Osteoblast (primary cell): ENCODE results near the gene SBK2. TPM values are rescaled to one million over a fixed set of nuclear protein-coding genes. Genes with fewer than 3 reads are reported as not detected.

Source experiments
- DNase-seq: peaks from one replicate; pipeline ENCODE4 v3.0.0; 2011; ENCODE audit warnings: low spot score, mixed read lengths; ENCODE audit not compliant: insufficient read length; ENCODE audit errors: missing footprints
- H2AFZ ChIP-seq: 2 replicates; pipeline ENCODE4 v1.6.0; 2011; ENCODE audit warnings: mild to moderate bottlenecking, low read length
- H3K27ac ChIP-seq: 2 replicates; pipeline ENCODE4 v1.5.1; 2011; ENCODE audit warnings: mild to moderate bottlenecking, low read depth, low read length, moderate library complexity
- H3K27me3 ChIP-seq: 2 replicates; pipeline ENCODE4 v1.6.0; 2012; ENCODE audit warnings: mild to moderate bottlenecking, control low read depth, inconsistent platforms, low read length, moderate library complexity; ENCODE audit not compliant: insufficient read depth
- H3K36me3 ChIP-seq: 2 replicates; pipeline ENCODE4 v1.5.1; 2011; ENCODE audit warnings: mild to moderate bottlenecking, low read length, control low read depth, moderate library complexity; ENCODE audit not compliant: insufficient read depth
- H3K4me1 ChIP-seq: 2 replicates; pipeline ENCODE4 v1.5.1; 2011; ENCODE audit warnings: mild to moderate bottlenecking, low read length, control low read depth, moderate library complexity; ENCODE audit not compliant: insufficient read depth
- H3K4me2 ChIP-seq: 2 replicates; pipeline ENCODE4 v1.6.0; 2011; ENCODE audit warnings: mild to moderate bottlenecking, low read length; ENCODE audit not compliant: insufficient read depth
- H3K4me3 ChIP-seq: fragments of 200-600 bp; sonication (generic); 3 replicates; pipeline ENCODE4 v1.5.1; 2012; ENCODE audit warnings: mild to moderate bottlenecking, low read length, inconsistent platforms; ENCODE audit not compliant: insufficient read depth
- H3K79me2 ChIP-seq: 2 replicates; pipeline ENCODE4 v1.6.0; 2012; ENCODE audit warnings: mild to moderate bottlenecking, low read length, control low read depth, inconsistent platforms; ENCODE audit not compliant: insufficient read depth
- H3K9me3 ChIP-seq: 2 replicates; pipeline ENCODE4 v1.5.1; 2011; ENCODE audit warnings: low read depth, low read length, control low read depth
- H4K20me1 ChIP-seq: 2 replicates; pipeline ENCODE4 v1.6.0; 2012; ENCODE audit warnings: mild to moderate bottlenecking, low read length, control low read depth; ENCODE audit not compliant: insufficient read depth
- CTCF ChIP-seq: IDR thresholded peaks from 2 replicates; pipeline ENCODE4 v1.5.1; 2011; ENCODE audit warnings: mild to moderate bottlenecking, low read depth, low read length, moderate library complexity; ENCODE audit errors: extremely low read depth
- total RNA-seq: library from RNA; depleted of rRNA; stranded (reverse); fragments of >200 nt; gene quantifications from 2 replicates; pipeline ENCODE4 v1.2.3, GENCODE V29; 2012

SBK2 gene
- total RNA-seq, 1 donor: not detected

- peaks cover 13% of the 10 kb centered on the region for H3K36me3 ChIP-seq
- no peak overlapping the region for H3K27ac ChIP-seq
- H3K4me1 ChIP-seq: peaks cover 53% of the 10 kb centered on the region
- peak; percentile 84 for DNase-seq
- no peaks in the 10 kb centered on the region for H3K27me3 ChIP-seq
- no peaks in the 10 kb centered on the region for H3K9me3 ChIP-seq
- no peak overlapping the region for H3K4me3 ChIP-seq
- no peaks in the 10 kb centered on the region for H4K20me1 ChIP-seq
- H2AFZ ChIP-seq: no peak overlapping the region
- H3K79me2 ChIP-seq: peaks cover 7% of the 10 kb centered on the region
- no peak for TF ChIP-seq CTCF
- H3K4me2 ChIP-seq: no peak overlapping the region
Measured at GRCh38 chr19:55491546-55492360, 45.2 kb downstream of the SBK2 start.

GRCh38 chr19:55490478-55491432 is 46.2 kb downstream of the SBK2 start:
- Histone ChIP-seq H3K4me2 (no peak overlapping the region), H3K9me3 (no peaks in the 10 kb centered on the region), H3K36me3 (peaks cover 5% of the 10 kb centered on the region), H3K4me3 (no peak overlapping the region), H3K27me3 (no peaks in the 10 kb centered on the region), H3K79me2 (peaks cover 7% of the 10 kb centered on the region), H3K27ac (peak overlapping the region; percentile 48), H4K20me1 (no peaks in the 10 kb centered on the region), H2AFZ (no peak overlapping the region), H3K4me1 (peaks cover 63% of the 10 kb centered on the region)
- no peak for TF ChIP-seq CTCF
- DNase-seq: peak; percentile 95

- Histone ChIP-seq H3K27me3 (no peaks in the 10 kb centered on the region), H3K4me3 (peak overlapping the region; percentile 35), H3K36me3 (no peaks in the 10 kb centered on the region), H3K9me3 (no peaks in the 10 kb centered on the region), H3K79me2 (peaks cover 15% of the 10 kb centered on the region), H2AFZ (no peak overlapping the region), H3K4me2 (peak overlapping the region; percentile 36), H4K20me1 (no peaks in the 10 kb centered on the region), H3K27ac (no peak overlapping the region), H3K4me1 (peaks cover 65% of the 10 kb centered on the region)
- TF ChIP-seq CTCF: no peak
- DNase-seq: peak; percentile 80
Measured at GRCh38 chr19:55489711-55490477, 47.0 kb downstream of the SBK2 start.
